ENCODE data around the gene SH3TC2. TPM values are rescaled to one million over a fixed set of nuclear protein-coding genes. Genes with fewer than 3 reads are reported as not detected.

Gene SH3TC2
- total and polyA plus RNA-seq, 10 of the 15 experiments (the other 5 are each of a cell fraction or from before 2014, with no cell fraction given) = not detected

DNA sequence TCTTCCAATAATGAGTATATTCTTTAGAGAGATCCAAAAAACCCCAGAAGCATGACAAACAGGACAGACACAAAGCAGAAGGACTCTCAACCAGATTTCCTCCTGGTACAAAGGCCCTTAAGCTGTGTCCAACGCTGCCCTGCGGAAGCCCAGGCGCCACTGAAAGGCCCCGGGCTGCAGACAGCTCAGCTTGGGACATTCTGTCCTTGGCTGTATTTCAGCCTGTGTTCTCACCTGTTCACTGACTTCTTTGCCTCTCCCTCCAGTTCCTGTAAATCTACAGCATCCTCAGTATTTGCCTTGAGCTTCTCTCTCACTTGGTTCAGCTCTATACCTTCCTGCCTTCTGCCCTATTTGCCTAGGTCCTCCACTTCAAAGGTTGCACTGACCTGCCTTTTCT lies 96.5 kb downstream of the SH3TC2 start:
- H2AFZ ChIP-seq (ENCODE audit: control insufficient read depth, low read depth, low read length) = no peak overlapping the region
- in situ Hi-C loops (cut with MboI) = no loop called here
- intact Hi-C loops (cut with micrococcal nuclease; ENCODE audit: unreplicated experiment) = no loop called here
- no peaks in the 10 kb centered on the region for H3K79me2 ChIP-seq (ENCODE audit: control insufficient read depth, insufficient read depth, low read length)
- H3K36me3 ChIP-seq (ENCODE audit: control insufficient read depth in 2 of 2, insufficient read depth in 2 of 2, low read length in 1 of 2) = no peaks in the 10 kb centered on the region
- BruUV-seq (replicated peaks) = no TSS peak
- ChIA-PET RAD21 (ENCODE audit: unreplicated experiment) (interaction anchor here (1.2 kb wide), 1 partner anchor 9 kb away, joined by 6 read pairs; no protein-coding TSS in a partner anchor), CTCF (interaction anchor here (1.4 to 2.0 kb wide), 3 partner anchors 9 to 225 kb away, joined by 3 to 12 read pairs (median 4); no protein-coding TSS in a partner anchor), SMC1A (ENCODE audit: uncharacterized antibody, unreplicated experiment) (interaction anchor here (0.8 kb wide), 1 partner anchor 172 kb away, joined by 3 read pairs; no protein-coding TSS in a partner anchor), POLR2A (no interaction called here)
- TF ChIP-seq RBBP5 (conservative IDR thresholded peaks at IDR 0.05) (no peak), NBN (IDR thresholded peaks at IDR 0.05) (no peak), NRF1 (conservative IDR thresholded peaks at IDR 0.05; ENCODE audit: low read depth, low read length) (no peak), EP300 (IDR thresholded peaks at IDR 0.05; ENCODE audit: borderline replicate concordance in 1 of 2, control insufficient read depth in 1 of 2, low read depth in 2 of 2, low read length in 2 of 2) (no peak), RELA (IDR thresholded peaks at IDR 0.05; ENCODE audit: borderline replicate concordance, partially characterized antibody) (no peak)
- H3K9me3 ChIP-seq (replicated peaks; ENCODE audit: control insufficient read depth, insufficient read depth, low read length) = no peaks in the 10 kb centered on the region
- H3K27me3 ChIP-seq (replicated peaks in 1 of 2; ENCODE audit: control insufficient read depth in 2 of 2, insufficient read depth in 2 of 2, low read length in 1 of 2) = no peaks in the 10 kb centered on the region
- H3K27ac ChIP-seq (ENCODE audit: control insufficient read depth, insufficient read depth) = no peak overlapping the region
- FAIRE-seq = no peak
- H3K9ac ChIP-seq (ENCODE audit: control insufficient read depth, insufficient read depth, low read length) = no peak overlapping the region
- WGBS (ENCODE audit: insufficient coverage, insufficient replicate concordance, low lambda C conversion rate, missing lambda C conversion rate) = 73% methylated on average over 4 of the region's 4 CpGs
- H3K4me1 ChIP-seq (ENCODE audit: control insufficient read depth, insufficient read depth, low read length) = no peaks in the 10 kb centered on the region
- no peak for ATAC-seq
- no peak overlapping the region for H3K4me3 ChIP-seq
- no peaks in the 10 kb centered on the region for H4K20me1 ChIP-seq (ENCODE audit: control insufficient read depth, insufficient read depth)
- DNase-seq (ENCODE audit: low read depth, low spot score) = no peak
- no peak overlapping the region for H3K4me2 ChIP-seq (ENCODE audit: control insufficient read depth, insufficient read depth)

DNA sequence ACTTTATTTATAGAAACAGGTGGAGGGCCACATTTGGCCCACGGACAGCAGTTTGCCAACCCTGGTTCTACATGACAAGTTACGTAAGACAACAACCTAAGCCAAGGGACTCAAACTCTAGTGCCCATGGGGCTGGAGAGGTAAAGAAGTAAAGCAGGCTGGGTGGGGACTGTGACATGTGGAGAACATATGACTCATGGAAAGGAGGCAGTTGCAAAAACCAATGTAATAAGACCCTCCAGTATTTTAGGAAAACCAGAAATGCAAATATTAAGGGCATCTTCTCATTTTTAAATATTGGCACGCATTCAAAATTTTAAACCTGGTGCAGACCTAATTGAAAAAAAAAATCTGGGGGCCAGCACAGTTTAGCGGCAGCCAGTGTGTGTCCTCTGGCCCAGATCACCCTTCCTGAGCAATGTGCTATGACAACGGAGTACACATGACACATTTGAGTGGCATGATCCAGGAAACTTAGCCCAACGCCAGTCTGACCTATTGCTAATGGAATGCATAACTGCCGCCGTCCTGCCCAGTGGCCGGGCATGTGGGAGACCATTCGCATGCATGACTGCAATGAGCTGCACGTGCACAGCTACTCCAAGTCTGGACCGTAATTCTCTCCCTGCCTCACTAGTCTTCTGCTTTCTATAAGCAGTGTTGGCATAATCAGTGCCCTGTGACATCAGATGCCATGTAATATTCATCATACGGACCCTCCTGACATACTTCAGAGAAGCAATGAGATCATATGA lies 97.2 kb downstream of the SH3TC2 start:
- Histone ChIP-seq H3K4me3 (no peak overlapping the region), H3K27me3 (replicated peaks in 1 of 2; ENCODE audit: control insufficient read depth in 2 of 2, insufficient read depth in 2 of 2, low read length in 1 of 2) (no peaks in the 10 kb centered on the region), H3K27ac (ENCODE audit: control insufficient read depth, insufficient read depth) (no peak overlapping the region), H3K9me3 (replicated peaks; ENCODE audit: control insufficient read depth, insufficient read depth, low read length) (no peaks in the 10 kb centered on the region), H3K36me3 (ENCODE audit: control insufficient read depth in 2 of 2, insufficient read depth in 2 of 2, low read length in 1 of 2) (no peaks in the 10 kb centered on the region), H3K9ac (ENCODE audit: control insufficient read depth, insufficient read depth, low read length) (no peak overlapping the region), H4K20me1 (ENCODE audit: control insufficient read depth, insufficient read depth) (no peaks in the 10 kb centered on the region), H3K79me2 (ENCODE audit: control insufficient read depth, insufficient read depth, low read length) (no peaks in the 10 kb centered on the region), H3K4me2 (ENCODE audit: control insufficient read depth, insufficient read depth) (no peak overlapping the region), H2AFZ (ENCODE audit: control insufficient read depth, low read depth, low read length) (no peak overlapping the region), H3K4me1 (ENCODE audit: control insufficient read depth, insufficient read depth, low read length) (no peaks in the 10 kb centered on the region)
- in situ Hi-C loops (cut with MboI) = no loop called here
- ChIA-PET SMC1A (ENCODE audit: uncharacterized antibody, unreplicated experiment) (no interaction called here), CTCF (interaction anchor here (1.8 to 2.0 kb wide), 2 partner anchors 8 to 31 kb away, joined by 4 to 12 read pairs; no protein-coding TSS in a partner anchor), RAD21 (ENCODE audit: unreplicated experiment) (interaction anchor here (1.2 kb wide), 1 partner anchor 8 kb away, joined by 6 read pairs; no protein-coding TSS in a partner anchor), POLR2A (no interaction called here)
- FAIRE-seq (no peak), DNase-seq (ENCODE audit: low read depth, low spot score) (no peak), ATAC-seq (no peak)
- TF ChIP-seq, protein P1, sequence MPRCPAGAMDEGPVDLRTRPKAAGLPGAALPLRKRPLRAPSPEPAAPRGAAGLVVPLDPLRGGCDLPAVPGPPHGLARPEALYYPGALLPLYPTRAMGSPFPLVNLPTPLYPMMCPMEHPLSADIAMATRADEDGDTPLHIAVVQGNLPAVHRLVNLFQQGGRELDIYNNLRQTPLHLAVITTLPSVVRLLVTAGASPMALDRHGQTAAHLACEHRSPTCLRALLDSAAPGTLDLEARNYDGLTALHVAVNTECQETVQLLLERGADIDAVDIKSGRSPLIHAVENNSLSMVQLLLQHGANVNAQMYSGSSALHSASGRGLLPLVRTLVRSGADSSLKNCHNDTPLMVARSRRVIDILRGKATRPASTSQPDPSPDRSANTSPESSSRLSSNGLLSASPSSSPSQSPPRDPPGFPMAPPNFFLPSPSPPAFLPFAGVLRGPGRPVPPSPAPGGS (IDR thresholded peaks at IDR 0.05; ENCODE audit: borderline replicate concordance, insufficient read depth, low read depth, low read length, poor library complexity, severe bottlenecking) = peak; percentile 33
- TF ChIP-seq NBN (IDR thresholded peaks at IDR 0.05) = no peak
- WGBS (ENCODE audit: insufficient coverage, insufficient replicate concordance, low lambda C conversion rate, missing lambda C conversion rate) = 53% methylated on average over 13 of the region's 13 CpGs
- no TSS peak for BruUV-seq (replicated peaks)
- intact Hi-C loops (cut with micrococcal nuclease; ENCODE audit: unreplicated experiment) = no loop called here

Measured in GM12878 (cell line).